Epithelial cell of esophagus (primary cell): Measurements from ENCODE around the gene SLC25A48.

Experiments used
- DNase-seq: peaks from one replicate; pipeline ENCODE4 v3.0.0; 2010; ENCODE audit warnings: low read depth
- H3K4me3 ChIP-seq: 2 replicates; pipeline ENCODE4 v1.5.1; 2011; ENCODE audit warnings: mild to moderate bottlenecking, low read length, control low read depth
- CTCF ChIP-seq: IDR thresholded peaks from 2 replicates; pipeline ENCODE4 v1.5.1; 2011; ENCODE audit warnings: low read depth, mild to moderate bottlenecking, low read length, control low read depth, inconsistent platforms; ENCODE audit not compliant: insufficient read depth; ENCODE audit errors: missing control alignments

Gene SLC25A48

GRCh38 chr5:135880801-135881200, 46.3 kb downstream of the SLC25A48 start:
- TF ChIP-seq CTCF = no peak

GRCh38 chr5:135881244-135881643, 46.8 kb downstream of the SLC25A48 start:
- no peak for DNase-seq
- TF ChIP-seq CTCF = no peak
- no peak overlapping the region for H3K4me3 ChIP-seq

More at GRCh38 chr5:135880801-135881200, 46.3 kb downstream of the SLC25A48 start:
- DNase-seq = peak; percentile 35
- no peak overlapping the region for H3K4me3 ChIP-seq

GRCh38 chr5:135881819-135882218, 47.4 kb downstream of the SLC25A48 start:
- DNase-seq = no peak
- no peak overlapping the region for H3K4me3 ChIP-seq
- TF ChIP-seq CTCF = no peak

- DNase-seq = no peak
- no peak overlapping the region for H3K4me3 ChIP-seq
- no peak for TF ChIP-seq CTCF
Observed at GRCh38 chr5:135883026-135883425, 48.6 kb downstream of the SLC25A48 start.

GRCh38 chr5:135883441-135883840, 49.0 kb downstream of the SLC25A48 start:
- H3K4me3 ChIP-seq = no peak overlapping the region
- TF ChIP-seq CTCF = no peak
- no peak for DNase-seq

GRCh38 chr5:135885031-135885430, 50.6 kb downstream of the SLC25A48 start:
- no peak overlapping the region for H3K4me3 ChIP-seq
- DNase-seq = no peak
- TF ChIP-seq CTCF = no peak

GRCh38 chr5:135886136-135886535, 51.7 kb downstream of the SLC25A48 start:
- no peak for TF ChIP-seq CTCF
- H3K4me3 ChIP-seq = no peak overlapping the region
- no peak for DNase-seq
